ENCODE results near the gene ALKBH5.

Gene ALKBH5

DNA sequence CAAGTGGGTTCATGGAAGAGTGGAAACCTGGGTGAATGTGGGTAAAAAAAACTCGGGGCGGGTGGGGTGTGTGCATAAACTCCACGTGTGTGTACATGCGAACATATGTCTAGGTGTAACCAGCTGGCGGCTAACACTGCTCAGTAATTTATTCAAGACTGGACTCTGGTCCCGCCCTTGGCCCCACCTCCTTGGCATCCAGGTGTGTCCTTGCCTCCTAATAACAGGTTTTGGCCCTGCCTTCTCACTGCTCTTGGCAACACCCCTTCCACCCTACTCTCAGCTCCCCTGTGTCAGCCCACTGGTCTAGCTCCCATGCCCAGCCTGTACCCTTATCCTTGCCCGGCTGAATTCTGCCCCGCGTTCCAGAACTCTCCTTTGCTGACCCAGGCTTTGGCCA, 66.6 kb downstream of the ALKBH5 start:
- peaks cover 48% of the 10 kb centered on the region for H3K36me3 ChIP-seq (ENCODE audit: control insufficient read depth, insufficient read depth, low read length)
- H3K4me3 ChIP-seq (ENCODE audit: insufficient read depth, low read depth, low read length), result no peak overlapping the region
- WGBS, 2 experiments, result 94 to 96% methylated on average over 9 of the region's 9 CpGs
- H3K4me1 ChIP-seq (ENCODE audit: control insufficient read depth, insufficient read depth, low read length), result peaks cover 6% of the 10 kb centered on the region
- H3K27ac ChIP-seq (ENCODE audit: insufficient read depth, low read depth, low read length, poor library complexity, severe bottlenecking), result no peak overlapping the region
- no peaks in the 10 kb centered on the region for H3K27me3 ChIP-seq (ENCODE audit: control insufficient read depth, insufficient read depth, low read length, poor library complexity, severe bottlenecking)
- H3K9me3 ChIP-seq (ENCODE audit: control insufficient read depth, low read length), result no peaks in the 10 kb centered on the region

DNA sequence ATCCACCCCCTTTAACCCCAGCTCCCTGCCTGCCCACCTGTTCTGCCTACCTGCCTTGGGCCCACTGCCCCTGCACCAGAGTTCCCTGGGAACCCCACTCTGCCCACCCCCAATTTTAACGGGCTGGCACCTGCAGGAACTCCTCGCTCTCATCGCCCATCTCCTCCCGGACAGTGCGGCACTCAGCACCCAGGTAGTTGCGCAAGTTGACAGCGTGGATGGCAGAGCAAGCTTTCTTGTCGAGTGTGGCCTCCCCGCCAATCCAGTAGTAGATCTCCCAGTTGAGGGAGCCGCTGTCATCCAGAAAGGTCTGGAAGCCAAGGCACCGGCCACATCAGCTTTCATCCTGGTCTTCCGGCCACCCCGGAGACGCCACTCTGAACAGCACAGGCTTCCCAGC, 67.1 kb downstream of the ALKBH5 start:
- WGBS, 2 experiments, result 96 to 97% methylated on average over 14 of the region's 14 CpGs
- H3K36me3 ChIP-seq (ENCODE audit: control insufficient read depth, insufficient read depth, low read length), result peaks cover 45% of the 10 kb centered on the region
- H3K27me3 ChIP-seq (ENCODE audit: control insufficient read depth, insufficient read depth, low read length, poor library complexity, severe bottlenecking), result no peaks in the 10 kb centered on the region
- H3K4me3 ChIP-seq (ENCODE audit: insufficient read depth, low read depth, low read length), result no peak overlapping the region
- H3K9me3 ChIP-seq (ENCODE audit: control insufficient read depth, low read length), result no peaks in the 10 kb centered on the region
- H3K27ac ChIP-seq (ENCODE audit: insufficient read depth, low read depth, low read length, poor library complexity, severe bottlenecking), result no peak overlapping the region
- H3K4me1 ChIP-seq (ENCODE audit: control insufficient read depth, insufficient read depth, low read length), result peaks cover 6% of the 10 kb centered on the region

DNA sequence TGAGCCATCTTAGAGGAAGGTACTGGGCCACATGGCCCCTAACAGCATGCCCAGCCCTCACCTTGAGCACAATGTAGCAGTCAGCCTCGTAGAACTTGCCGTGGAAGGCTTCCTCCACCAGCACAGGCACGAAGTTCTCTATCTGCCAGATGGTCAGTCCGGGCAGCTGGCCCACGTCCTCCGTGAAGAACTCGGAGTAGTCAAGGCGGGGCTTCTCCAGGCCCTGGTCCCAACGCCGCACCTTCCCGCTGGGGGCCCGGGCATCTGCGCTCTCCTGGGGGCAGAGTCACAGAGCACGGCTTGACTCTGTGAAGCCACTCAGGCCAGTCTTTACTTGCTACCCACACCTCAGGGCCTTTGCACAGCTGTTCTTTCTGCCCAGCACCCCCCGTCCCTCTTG, 67.6 kb downstream of the ALKBH5 start:
- peaks cover 40% of the 10 kb centered on the region for H3K36me3 ChIP-seq (ENCODE audit: control insufficient read depth, insufficient read depth, low read length)
- peaks cover 6% of the 10 kb centered on the region for H3K4me1 ChIP-seq (ENCODE audit: control insufficient read depth, insufficient read depth, low read length)
- H3K27ac ChIP-seq (ENCODE audit: insufficient read depth, low read depth, low read length, poor library complexity, severe bottlenecking), result no peak overlapping the region
- 94% methylated on average over 15 of the region's 15 CpGs for WGBS, 2 experiments
- H3K9me3 ChIP-seq (ENCODE audit: control insufficient read depth, low read length), result no peaks in the 10 kb centered on the region
- H3K27me3 ChIP-seq (ENCODE audit: control insufficient read depth, insufficient read depth, low read length, poor library complexity, severe bottlenecking), result no peaks in the 10 kb centered on the region
- no peak overlapping the region for H3K4me3 ChIP-seq (ENCODE audit: insufficient read depth, low read depth, low read length)

DNA sequence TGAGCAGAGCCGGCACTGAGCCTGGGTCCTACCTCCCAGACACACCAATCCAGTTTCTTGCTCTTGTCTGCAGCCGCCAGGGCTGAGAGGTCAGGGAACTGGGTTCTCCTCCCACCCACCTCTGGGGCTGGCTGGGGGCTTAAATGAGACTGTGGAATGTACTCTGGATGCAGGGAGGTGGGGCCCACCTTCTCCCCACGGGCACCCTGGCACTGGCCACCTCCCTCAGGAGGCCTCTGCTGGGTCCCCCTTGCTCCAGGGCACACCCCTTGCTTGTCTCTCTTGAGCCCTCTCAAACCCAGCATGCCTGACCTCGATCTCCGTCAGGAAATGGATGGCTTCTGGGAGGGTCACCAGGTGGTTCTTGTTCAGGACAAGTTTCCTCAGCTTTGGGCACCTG, 68.5 kb downstream of the ALKBH5 start:
- no peak overlapping the region for H3K4me3 ChIP-seq (ENCODE audit: insufficient read depth, low read depth, low read length)
- peaks cover 36% of the 10 kb centered on the region for H3K36me3 ChIP-seq (ENCODE audit: control insufficient read depth, insufficient read depth, low read length)
- H3K27me3 ChIP-seq (ENCODE audit: control insufficient read depth, insufficient read depth, low read length, poor library complexity, severe bottlenecking), result no peaks in the 10 kb centered on the region
- 92 to 94% methylated on average over 4 to 5 of the region's 5 CpGs for WGBS, 2 experiments
- no peak overlapping the region for H3K27ac ChIP-seq (ENCODE audit: insufficient read depth, low read depth, low read length, poor library complexity, severe bottlenecking)
- peaks cover 9% of the 10 kb centered on the region for H3K4me1 ChIP-seq (ENCODE audit: control insufficient read depth, insufficient read depth, low read length)
- no peaks in the 10 kb centered on the region for H3K9me3 ChIP-seq (ENCODE audit: control insufficient read depth, low read length)

DNA sequence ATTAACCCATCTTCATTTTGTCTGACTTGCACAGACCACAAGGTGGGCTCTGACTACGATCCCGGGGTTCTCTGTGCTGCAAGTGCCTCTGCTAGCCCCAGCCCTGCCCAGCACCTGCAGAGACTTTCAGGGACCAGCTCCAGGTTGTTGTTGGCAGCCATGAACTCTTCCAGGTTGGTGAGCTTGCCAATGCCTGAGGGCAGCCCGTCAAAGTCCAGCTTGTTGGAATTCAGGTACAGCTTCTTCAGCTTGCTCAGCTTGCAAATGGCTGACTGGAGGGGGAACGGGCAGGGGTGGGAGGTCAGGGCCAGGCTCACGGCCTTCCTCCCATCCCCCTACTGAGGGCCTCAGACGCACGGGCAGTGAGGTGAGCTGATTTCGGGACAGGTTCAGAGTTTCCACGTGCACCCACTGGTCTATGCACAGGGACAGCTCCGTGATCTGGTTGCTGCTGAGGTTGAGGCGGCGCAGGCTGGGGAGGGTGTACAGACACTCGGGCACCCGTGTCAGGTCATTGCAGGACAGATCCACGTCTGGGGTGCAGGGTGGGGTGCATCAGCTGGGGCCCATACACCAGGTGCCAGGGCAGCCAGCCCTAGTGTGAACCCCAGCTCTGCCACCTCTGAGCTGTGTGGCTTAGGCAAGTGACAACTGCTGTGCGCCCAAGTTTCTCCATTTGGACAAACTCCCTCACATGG, 69.7 kb downstream of the ALKBH5 start:
- Histone ChIP-seq H3K4me3 (ENCODE audit: insufficient read depth, low read depth, low read length) (no peak overlapping the region), H3K4me1 (ENCODE audit: control insufficient read depth, insufficient read depth, low read length) (peaks cover 9% of the 10 kb centered on the region), H3K36me3 (ENCODE audit: control insufficient read depth, insufficient read depth, low read length) (peaks cover 36% of the 10 kb centered on the region), H3K27me3 (ENCODE audit: control insufficient read depth, insufficient read depth, low read length, poor library complexity, severe bottlenecking) (no peaks in the 10 kb centered on the region), H3K27ac (ENCODE audit: insufficient read depth, low read depth, low read length, poor library complexity, severe bottlenecking) (no peak overlapping the region), H3K9me3 (ENCODE audit: control insufficient read depth, low read length) (no peaks in the 10 kb centered on the region)
- 91 to 93% methylated on average over 16 of the region's 16 CpGs for WGBS, 2 experiments

DNA sequence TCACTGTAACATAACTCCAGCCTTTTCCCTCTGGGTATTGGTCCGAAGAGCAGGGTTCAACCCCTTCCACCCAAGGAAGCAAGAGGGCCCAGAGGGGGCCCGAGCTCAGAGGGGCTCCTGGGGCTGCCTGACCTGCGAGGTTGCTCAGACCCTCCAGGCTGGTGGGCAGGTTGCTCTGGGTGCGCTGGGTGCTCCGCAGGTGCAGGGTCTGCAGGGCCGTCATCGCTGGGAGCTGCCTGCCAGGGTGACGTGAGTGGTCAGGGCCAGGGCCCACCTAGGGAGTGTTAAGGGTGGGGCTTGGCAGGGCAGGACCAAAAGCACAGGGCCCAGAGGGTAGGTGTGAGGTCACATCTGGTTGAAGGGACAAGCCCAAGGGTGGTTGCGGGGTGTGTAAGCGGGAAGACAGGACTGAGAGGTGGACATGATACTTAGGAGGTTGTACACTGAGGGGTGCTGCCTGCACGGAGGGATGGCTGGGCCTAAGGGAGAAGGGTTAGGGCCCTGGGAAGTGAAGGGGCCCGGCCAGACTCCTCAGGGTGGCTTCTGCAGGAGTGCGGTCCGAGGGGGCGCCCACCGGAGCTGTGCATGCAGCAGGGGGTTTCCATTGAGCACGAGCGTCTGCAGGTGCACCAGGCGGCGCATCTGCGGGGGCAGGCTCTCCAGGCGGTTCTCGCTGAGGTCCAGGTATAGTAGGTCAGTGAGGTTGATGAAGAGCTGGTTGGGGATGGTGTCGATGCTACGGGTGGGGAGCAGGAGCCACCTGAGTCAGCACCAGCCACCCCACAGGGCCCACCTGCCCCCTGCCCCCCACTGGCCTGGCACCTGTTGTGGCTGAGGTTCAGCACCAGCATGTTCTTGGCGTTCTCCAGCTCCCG, 70.6 kb downstream of the ALKBH5 start:
- H3K4me3 ChIP-seq (ENCODE audit: insufficient read depth, low read depth, low read length), result no peak overlapping the region
- no peaks in the 10 kb centered on the region for H3K27me3 ChIP-seq (ENCODE audit: control insufficient read depth, insufficient read depth, low read length, poor library complexity, severe bottlenecking)
- H3K4me1 ChIP-seq (ENCODE audit: control insufficient read depth, insufficient read depth, low read length), result peaks cover 9% of the 10 kb centered on the region
- WGBS, 2 experiments, result 95 to 96% methylated on average over 27 of the region's 27 CpGs
- peaks cover 36% of the 10 kb centered on the region for H3K36me3 ChIP-seq (ENCODE audit: control insufficient read depth, insufficient read depth, low read length)
- H3K9me3 ChIP-seq (ENCODE audit: control insufficient read depth, low read length), result no peaks in the 10 kb centered on the region
- H3K27ac ChIP-seq (ENCODE audit: insufficient read depth, low read depth, low read length, poor library complexity, severe bottlenecking), result no peak overlapping the region

DNA sequence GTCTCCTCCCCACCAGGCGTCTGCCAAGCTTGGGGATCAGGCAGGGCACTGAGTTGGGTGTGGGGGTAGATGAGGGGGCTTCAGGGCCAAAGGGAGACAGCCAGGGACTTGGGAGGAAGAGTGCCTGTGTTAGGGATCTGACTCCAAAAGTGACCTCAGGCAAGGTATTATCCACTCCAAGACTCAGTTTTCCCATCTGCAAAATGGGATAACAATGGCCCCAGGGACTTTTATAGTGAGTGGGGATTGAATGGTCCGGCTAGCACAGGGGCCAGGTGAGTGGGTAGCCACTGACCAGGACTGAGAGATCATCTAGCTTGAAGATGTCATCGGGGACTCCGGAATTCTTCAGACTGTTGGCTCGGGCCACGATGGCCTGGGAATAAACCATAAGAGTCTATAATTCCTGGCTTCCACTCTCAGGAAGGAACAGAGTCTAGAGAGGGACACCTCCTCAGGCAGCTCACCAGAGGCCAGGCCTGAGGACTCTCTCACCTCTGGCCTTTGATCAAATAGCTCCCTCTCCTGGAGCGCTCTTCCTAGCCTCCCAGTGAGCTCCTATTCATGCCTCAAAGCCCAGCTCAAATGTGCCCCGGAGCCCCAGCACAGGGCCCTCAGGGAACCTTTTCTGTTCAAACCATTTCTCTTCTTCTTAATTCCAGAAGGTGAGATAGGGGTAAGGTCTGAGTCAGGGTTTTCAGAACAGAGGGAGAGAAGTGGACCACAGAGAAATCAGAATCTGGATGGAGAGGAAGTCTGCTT, 71.4 kb downstream of the ALKBH5 start:
- Histone ChIP-seq H3K4me1 (ENCODE audit: control insufficient read depth, insufficient read depth, low read length) (peaks cover 9% of the 10 kb centered on the region), H3K36me3 (ENCODE audit: control insufficient read depth, insufficient read depth, low read length) (peaks cover 36% of the 10 kb centered on the region), H3K27ac (ENCODE audit: insufficient read depth, low read depth, low read length, poor library complexity, severe bottlenecking) (no peak overlapping the region), H3K4me3 (ENCODE audit: insufficient read depth, low read depth, low read length) (no peak overlapping the region), H3K27me3 (ENCODE audit: control insufficient read depth, insufficient read depth, low read length, poor library complexity, severe bottlenecking) (no peaks in the 10 kb centered on the region), H3K9me3 (ENCODE audit: control insufficient read depth, low read length) (no peaks in the 10 kb centered on the region)
- WGBS, 2 experiments, result 92 to 93% methylated on average over 8 of the region's 8 CpGs

DNA sequence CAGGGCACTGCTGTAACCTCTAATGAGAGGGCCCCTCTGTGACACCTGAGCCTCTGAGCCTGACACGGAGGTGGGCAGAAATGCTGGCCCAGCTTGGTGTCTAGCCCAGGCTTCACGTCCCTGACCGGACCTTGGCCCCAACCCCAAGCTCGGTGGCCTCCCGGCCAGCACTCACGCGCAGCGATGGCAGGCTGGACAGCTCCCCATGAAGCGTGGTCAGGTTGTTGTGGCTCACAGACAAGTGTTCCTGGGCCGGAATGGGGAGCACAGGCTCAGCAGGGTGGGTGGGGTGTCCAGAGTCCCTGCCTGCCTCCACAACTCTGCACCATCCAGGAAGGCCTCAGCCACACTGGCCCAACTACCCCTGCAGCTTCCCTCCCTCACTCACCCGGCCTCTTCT, 72.7 kb downstream of the ALKBH5 start:
- H3K36me3 ChIP-seq (ENCODE audit: control insufficient read depth, insufficient read depth, low read length), result peaks cover 31% of the 10 kb centered on the region
- H3K27me3 ChIP-seq (ENCODE audit: control insufficient read depth, insufficient read depth, low read length, poor library complexity, severe bottlenecking), result no peaks in the 10 kb centered on the region
- no peaks in the 10 kb centered on the region for H3K9me3 ChIP-seq (ENCODE audit: control insufficient read depth, low read length)
- no peak overlapping the region for H3K4me3 ChIP-seq (ENCODE audit: insufficient read depth, low read depth, low read length)
- no peak overlapping the region for H3K27ac ChIP-seq (ENCODE audit: insufficient read depth, low read depth, low read length, poor library complexity, severe bottlenecking)
- WGBS, 2 experiments, result 92 to 97% methylated on average over 11 of the region's 11 CpGs
- H3K4me1 ChIP-seq (ENCODE audit: control insufficient read depth, insufficient read depth, low read length), result peaks cover 11% of the 10 kb centered on the region

DNA sequence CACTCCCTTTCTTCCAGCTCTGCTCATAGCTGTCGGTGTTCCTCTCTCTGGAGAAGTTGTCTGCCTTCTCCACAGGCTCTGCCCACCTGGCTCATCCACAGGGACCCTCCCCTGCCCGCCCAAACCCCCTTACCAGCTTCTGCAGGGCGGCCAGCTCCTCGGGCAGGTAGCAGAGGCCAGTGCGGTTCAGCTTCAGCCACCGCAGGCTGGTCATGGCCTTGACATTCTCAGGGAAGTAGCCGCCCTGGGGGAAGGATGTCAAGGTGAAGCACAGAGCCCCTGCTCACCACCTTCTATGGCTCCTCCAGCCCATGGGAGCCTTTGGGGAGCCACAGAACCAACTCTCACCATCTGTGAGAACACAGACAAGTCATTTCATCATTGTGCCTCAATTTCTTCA, 73.1 kb downstream of the ALKBH5 start:
- H3K4me1 ChIP-seq (ENCODE audit: control insufficient read depth, insufficient read depth, low read length), result peaks cover 15% of the 10 kb centered on the region
- H3K9me3 ChIP-seq (ENCODE audit: control insufficient read depth, low read length), result no peaks in the 10 kb centered on the region
- H3K4me3 ChIP-seq (ENCODE audit: insufficient read depth, low read depth, low read length), result no peak overlapping the region
- 93% methylated on average over 7 of the region's 7 CpGs for WGBS, 2 experiments
- H3K27ac ChIP-seq (ENCODE audit: insufficient read depth, low read depth, low read length, poor library complexity, severe bottlenecking), result no peak overlapping the region
- H3K36me3 ChIP-seq (ENCODE audit: control insufficient read depth, insufficient read depth, low read length), result peaks cover 30% of the 10 kb centered on the region
- H3K27me3 ChIP-seq (ENCODE audit: control insufficient read depth, insufficient read depth, low read length, poor library complexity, severe bottlenecking), result no peaks in the 10 kb centered on the region
